Measurements from ENCODE around the gene MKRN2. TPM values are rescaled to one million over a fixed set of nuclear protein-coding genes. Genes with fewer than 3 reads are reported as not detected.

The MKRN2 gene
- total RNA-seq, 1 donor from 2014 or later: 22.3 TPM

Other genes with a start within 250 kb of the MKRN2 start
- 15.9 and 17.4 TPM in 2 replicates for gene TSEN2, start 72.6 kb upstream of the MKRN2 start, total RNA-seq
- gene MKRN2OS, start 11.6 kb upstream of the MKRN2 start, total RNA-seq: not detected in 2 replicates
- 89.9 and 103 TPM in 2 replicates for gene RAF1, start 107.0 kb downstream of the MKRN2 start, total RNA-seq
- gene TMEM40, start 202.2 kb downstream of the MKRN2 start, total RNA-seq: not detected in 2 replicates
- gene CAND2, start 239.6 kb downstream of the MKRN2 start, total RNA-seq: 0.22 and 0.42 TPM in 2 replicates